Measurements from ENCODE around the gene GRB7.
A peak's percentile ranks its signal among the peaks of the same experiment; 100 is the strongest.

- TF ChIP-seq, protein P1, sequence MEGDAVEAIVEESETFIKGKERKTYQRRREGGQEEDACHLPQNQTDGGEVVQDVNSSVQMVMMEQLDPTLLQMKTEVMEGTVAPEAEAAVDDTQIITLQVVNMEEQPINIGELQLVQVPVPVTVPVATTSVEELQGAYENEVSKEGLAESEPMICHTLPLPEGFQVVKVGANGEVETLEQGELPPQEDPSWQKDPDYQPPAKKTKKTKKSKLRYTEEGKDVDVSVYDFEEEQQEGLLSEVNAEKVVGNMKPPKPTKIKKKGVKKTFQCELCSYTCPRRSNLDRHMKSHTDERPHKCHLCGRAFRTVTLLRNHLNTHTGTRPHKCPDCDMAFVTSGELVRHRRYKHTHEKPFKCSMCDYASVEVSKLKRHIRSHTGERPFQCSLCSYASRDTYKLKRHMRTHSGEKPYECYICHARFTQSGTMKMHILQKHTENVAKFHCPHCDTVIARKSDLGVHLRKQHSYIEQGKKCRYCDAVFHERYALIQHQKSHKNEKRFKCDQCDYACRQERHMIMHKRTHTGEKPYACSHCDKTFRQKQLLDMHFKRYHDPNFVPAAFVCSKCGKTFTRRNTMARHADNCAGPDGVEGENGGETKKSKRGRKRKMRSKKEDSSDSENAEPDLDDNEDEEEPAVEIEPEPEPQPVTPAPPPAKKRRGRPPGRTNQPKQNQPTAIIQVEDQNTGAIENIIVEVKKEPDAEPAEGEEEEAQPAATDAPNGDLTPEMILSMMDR (IDR thresholded peaks at IDR 0.05) = peak; percentile 91 to 94 (median 91)
- peak; percentile 33 to 89 for TF ChIP-seq POLR2A (IDR thresholded peaks at IDR 0.05)
Observed at GRCh38 chr17:39730095-39730921, 7.4 kb upstream of the GRB7 start, which contains the start of gene MIEN1.

All from uterus (tissue), 2 donors.